Progenitor cell of endocrine pancreas (in vitro differentiated cells): ENCODE data around the gene ELF3. TPM values are rescaled to one million over a fixed set of nuclear protein-coding genes. Genes with fewer than 3 reads are reported as not detected.

ENCODE experiments used
- DNase-seq: peaks from one replicate; pipeline ENCODE4 v3.0.0; 2021; ENCODE audit warnings: low spot score; ENCODE audit not compliant: unreplicated experiment
- H3K27ac Mint-ChIP-seq: 2 replicates; pipeline ENCODE4 v1.8.0; 2021; ENCODE audit warnings: mild to moderate bottlenecking, moderate library complexity, mixed read lengths
- H3K27me3 Mint-ChIP-seq: 2 replicates; pipeline ENCODE4 v1.8.0; 2021; ENCODE audit warnings: mixed read lengths
- H3K36me3 Mint-ChIP-seq: 2 replicates; pipeline ENCODE4 v1.8.0; 2022; ENCODE audit warnings: mixed read lengths; ENCODE audit not compliant: insufficient read depth
- H3K4me1 Mint-ChIP-seq: 2 replicates; pipeline ENCODE4 v1.8.0; 2021; ENCODE audit warnings: low read depth, mixed read lengths
- H3K4me3 Mint-ChIP-seq: 2 replicates; pipeline ENCODE4 v1.8.0; 2021; ENCODE audit warnings: low read depth, mild to moderate bottlenecking, moderate library complexity, mixed read lengths
- H3K9me3 Mint-ChIP-seq: 2 replicates; pipeline ENCODE4 v1.8.0; 2021; ENCODE audit warnings: low read depth, mixed read lengths
- CTCF ChIP-seq: fragments of 200-600 bp; sonication (generic); IDR thresholded peaks from one replicate; pipeline ENCODE4 v1.5.0; 2021; ENCODE audit warnings: antibody characterized with exemption, mild to moderate bottlenecking; ENCODE audit not compliant: unreplicated experiment
- total RNA-seq: library from RNA; stranded (reverse); gene quantifications from 2 replicates; pipeline ENCODE4 v1.2.1, GENCODE V29; 2021

ELF3 gene
- total RNA-seq, 1 donor from 2014 or later = 74.3 TPM

GRCh38 chr1:202002507-202002906 is 7.9 kb upstream of the ELF3 start:
- no peak overlapping the region for H3K4me3 Mint-ChIP-seq
- peaks cover 41% of the 10 kb centered on the region for H3K36me3 Mint-ChIP-seq
- DNase-seq = no peak
- TF ChIP-seq CTCF = no peak
- no peaks in the 10 kb centered on the region for H3K9me3 Mint-ChIP-seq
- H3K4me1 Mint-ChIP-seq = peaks cover 11% of the 10 kb centered on the region
- H3K27ac Mint-ChIP-seq = no peak overlapping the region
- H3K27me3 Mint-ChIP-seq = no peaks in the 10 kb centered on the region

GRCh38 chr1:202004711-202005110 is 5.7 kb upstream of the ELF3 start:
- no peak for TF ChIP-seq CTCF
- peaks cover 30% of the 10 kb centered on the region for H3K4me1 Mint-ChIP-seq

GRCh38 chr1:202005958-202006357 is 4.4 kb upstream of the ELF3 start:
- Mint-ChIP-seq H3K27ac (peak overlapping the region; percentile 86), H3K27me3 (no peaks in the 10 kb centered on the region), H3K4me3 (no peak overlapping the region), H3K36me3 (peaks cover 31% of the 10 kb centered on the region), H3K9me3 (no peaks in the 10 kb centered on the region), H3K4me1 (peaks cover 39% of the 10 kb centered on the region)
- peak; percentile 55 for TF ChIP-seq CTCF
- no peak for DNase-seq

More at GRCh38 chr1:202004711-202005110, 5.7 kb upstream of the ELF3 start:
- H3K36me3 Mint-ChIP-seq = peaks cover 35% of the 10 kb centered on the region
- H3K9me3 Mint-ChIP-seq = no peaks in the 10 kb centered on the region
- no peak for DNase-seq
- no peaks in the 10 kb centered on the region for H3K27me3 Mint-ChIP-seq
- no peak overlapping the region for H3K4me3 Mint-ChIP-seq
- H3K27ac Mint-ChIP-seq = peak overlapping the region; percentile 90

DNA sequence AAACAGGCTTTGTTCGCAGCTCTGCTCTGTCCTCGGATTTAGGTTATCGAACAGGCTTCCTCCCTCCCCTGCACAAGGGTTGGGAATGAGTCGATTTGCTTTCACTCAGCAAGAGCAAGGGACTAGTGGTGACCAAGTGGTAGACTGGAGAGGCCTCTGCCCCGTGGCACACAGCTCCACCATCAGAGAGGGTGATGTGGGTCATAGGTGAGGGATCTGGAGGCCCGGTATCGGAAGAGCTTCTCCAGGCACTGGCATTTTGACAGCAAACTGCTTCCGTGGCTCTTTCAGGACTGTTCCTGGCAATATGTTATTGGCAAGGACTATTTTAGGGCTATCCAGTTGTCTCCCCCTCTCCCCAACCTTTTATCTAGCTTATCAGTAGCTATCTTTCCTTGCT is 3.1 kb upstream of the ELF3 start:
- Mint-ChIP-seq H3K27me3 (no peaks in the 10 kb centered on the region), H3K27ac (peak overlapping the region; percentile 98), H3K4me1 (peaks cover 48% of the 10 kb centered on the region), H3K9me3 (no peaks in the 10 kb centered on the region), H3K36me3 (peaks cover 26% of the 10 kb centered on the region), H3K4me3 (peak overlapping the region; percentile 79)
- no peak for TF ChIP-seq CTCF
- no peak for DNase-seq

DNA sequence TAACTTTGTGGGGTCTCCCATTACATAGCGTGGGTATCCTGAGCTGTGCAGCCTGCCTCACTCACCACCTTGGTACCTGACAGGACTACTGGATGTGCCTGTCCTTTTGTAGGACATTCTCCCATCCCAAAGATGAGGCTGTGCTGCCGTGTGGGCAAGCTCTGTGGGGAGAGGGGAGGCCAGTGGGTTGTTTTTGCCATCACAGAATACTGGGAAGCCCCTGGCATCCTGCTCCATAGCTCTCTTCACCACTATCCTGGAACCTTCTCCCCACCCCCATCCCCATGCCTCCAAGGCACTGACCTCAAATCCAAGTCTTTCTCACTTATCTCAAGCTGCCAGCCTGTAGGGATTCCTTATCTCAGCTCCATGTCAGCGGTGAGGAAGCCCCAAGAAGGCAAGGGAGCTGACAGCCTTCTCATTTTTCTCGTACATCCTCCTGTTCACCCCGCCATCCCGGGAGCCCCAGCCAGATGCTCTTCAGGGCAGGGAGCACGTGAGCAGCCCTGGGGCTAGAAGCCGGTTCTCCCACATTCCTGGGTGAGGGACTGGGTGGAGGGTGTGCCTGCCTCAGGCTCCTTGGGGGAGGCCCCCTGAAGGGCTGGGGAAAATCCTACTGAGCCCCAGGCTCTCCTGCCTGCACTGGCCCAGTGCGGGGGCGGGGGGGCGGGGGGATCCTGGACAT is 2.4 kb upstream of the ELF3 start:
- H3K27me3 Mint-ChIP-seq = no peaks in the 10 kb centered on the region
- peak; percentile 81 for DNase-seq
- no peaks in the 10 kb centered on the region for H3K9me3 Mint-ChIP-seq
- no peak for TF ChIP-seq CTCF
- peaks cover 20% of the 10 kb centered on the region for H3K36me3 Mint-ChIP-seq
- peak overlapping the region; percentile 98 for H3K27ac Mint-ChIP-seq
- H3K4me1 Mint-ChIP-seq = peaks cover 50% of the 10 kb centered on the region
- peak overlapping the region; percentile 79 for H3K4me3 Mint-ChIP-seq
